ENCODE data around the gene TWF1.
"Not testable (repeated sequence)": the region's sequence is repeated elsewhere in the genome, so short reads cannot be mapped to it uniquely, and the experiment has no call there.

The TWF1 gene

DNA sequence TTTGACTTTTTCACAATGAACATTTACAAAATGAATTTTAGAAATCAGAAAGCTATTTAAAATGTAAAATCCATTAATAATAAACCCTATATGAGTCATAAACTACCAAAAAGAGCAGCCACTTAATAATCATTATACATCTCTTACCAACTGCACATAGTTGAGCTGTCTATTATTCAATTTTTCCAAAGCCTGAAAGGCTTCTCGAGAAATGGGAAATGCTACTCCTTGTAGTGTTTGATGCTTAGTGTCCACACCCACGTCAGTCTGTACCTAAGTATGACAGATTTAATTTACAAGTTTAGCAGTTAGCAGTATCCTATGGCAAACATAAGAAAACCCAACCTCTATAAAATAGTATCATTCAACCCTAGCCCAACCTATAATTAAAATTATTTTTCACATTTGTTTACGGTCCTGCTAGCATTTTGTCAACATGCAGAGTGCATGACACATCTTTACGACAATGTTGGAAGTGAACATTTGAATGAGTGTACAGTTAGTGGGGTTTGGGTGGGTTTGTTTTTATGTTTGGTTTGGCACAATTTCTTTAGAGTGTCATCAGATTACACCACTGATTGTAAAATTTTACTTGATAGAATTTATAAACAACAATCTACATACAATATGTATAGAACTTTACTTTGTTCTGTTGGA, 8.4 kb downstream of the TWF1 start:
- DNase-seq = no peak

GRCh38 chr12:43795716-43796280, 10.3 kb downstream of the TWF1 start:
- no peak for DNase-seq

DNA sequence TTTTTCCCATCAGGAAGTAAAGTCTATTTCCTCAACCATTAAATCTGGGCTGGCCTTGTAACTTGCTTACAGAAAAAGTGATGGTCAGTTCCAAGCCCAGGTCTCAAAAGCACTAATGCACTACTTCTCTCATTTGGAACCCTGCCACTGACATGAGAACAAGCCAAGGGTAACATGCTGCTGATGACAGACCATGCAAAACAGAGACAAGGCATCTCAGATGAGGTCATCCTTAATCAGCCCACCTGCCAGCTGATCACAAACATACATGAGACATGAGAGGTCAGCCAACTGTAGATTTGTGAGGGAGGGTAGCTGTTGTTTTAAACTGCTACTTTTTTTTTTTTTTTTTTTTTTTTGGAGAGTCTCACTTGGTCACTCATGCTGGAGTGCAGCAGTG, 16.2 kb downstream of the TWF1 start:
- no peak for DNase-seq

- no peak for DNase-seq
Measured at GRCh38 chr12:43786899-43787693, 19.0 kb downstream of the TWF1 start.

GRCh38 chr12:43776498-43776897, 29.6 kb downstream of the TWF1 start:
- DNase-seq = peak; percentile 13

- no peak for DNase-seq
Measured at GRCh38 chr12:43766291-43766690, 39.8 kb downstream of the TWF1 start.

- no peak for DNase-seq
Measured at GRCh38 chr12:43764528-43764927, 41.6 kb downstream of the TWF1 start.

- DNase-seq = no peak
Measured at GRCh38 chr12:43763769-43764168, 42.3 kb downstream of the TWF1 start.

GRCh38 chr12:43762596-43762995, 43.5 kb downstream of the TWF1 start:
- DNase-seq = no peak

- DNase-seq = no peak
Measured at GRCh38 chr12:43761500-43761899, 44.6 kb downstream of the TWF1 start.

- no peak for DNase-seq
Measured at GRCh38 chr12:43760396-43760795, 45.7 kb downstream of the TWF1 start.

DNA sequence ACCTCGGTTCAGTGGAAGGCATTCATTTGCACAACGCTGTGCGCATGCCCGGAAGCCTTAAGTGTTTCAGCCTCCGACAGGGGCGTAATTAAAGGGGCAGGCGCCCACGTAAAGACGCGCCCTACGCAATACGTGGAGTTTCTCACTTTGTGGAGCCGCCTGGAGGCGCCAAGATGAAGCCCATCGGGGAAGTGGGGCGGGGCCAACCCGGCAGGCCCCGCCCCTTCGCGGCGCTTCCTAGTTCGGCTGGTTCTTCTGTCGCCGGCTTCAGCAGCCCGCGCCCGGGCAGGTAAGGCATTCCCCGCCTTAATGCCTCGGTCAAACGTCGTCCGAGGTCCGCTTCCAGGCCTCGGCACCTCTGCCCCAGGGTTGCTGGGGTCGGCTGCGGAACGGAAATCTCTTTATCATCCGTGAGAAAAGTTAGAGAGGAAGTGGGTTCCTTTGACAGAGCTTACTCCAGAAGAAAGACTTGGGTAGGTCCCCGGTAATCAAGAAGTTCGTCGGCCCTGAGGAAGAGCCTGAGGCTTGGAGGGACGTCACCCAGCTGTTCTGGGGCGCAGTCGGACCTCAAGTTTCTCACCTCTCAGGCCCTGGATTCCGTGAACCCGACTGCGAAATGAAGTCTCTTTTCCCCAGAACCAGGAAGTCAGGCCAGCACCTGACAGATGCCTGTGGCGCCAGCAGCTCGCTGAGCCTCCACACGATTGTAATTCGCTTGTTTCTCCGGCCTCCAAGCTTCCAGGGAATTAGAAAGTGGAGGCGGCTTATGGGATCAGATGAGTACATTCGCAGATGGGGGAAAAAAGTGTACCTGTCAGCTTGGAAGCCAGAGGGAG, 47.2 kb downstream of the TWF1 start, which contains the start of the genes IRAK4 and PUS7L:
IRAK4 (plus strand) TSS at position 224 of the 836 bp plus-strand sequence. CDS start 9,161 bp downstream, outside the sequence.
PUS7L (minus strand) TSS at position 63 of the 836 bp plus-strand sequence. CDS start 3,545 bp downstream, outside the sequence.
- DNase-seq = peak; percentile 95

DNA sequence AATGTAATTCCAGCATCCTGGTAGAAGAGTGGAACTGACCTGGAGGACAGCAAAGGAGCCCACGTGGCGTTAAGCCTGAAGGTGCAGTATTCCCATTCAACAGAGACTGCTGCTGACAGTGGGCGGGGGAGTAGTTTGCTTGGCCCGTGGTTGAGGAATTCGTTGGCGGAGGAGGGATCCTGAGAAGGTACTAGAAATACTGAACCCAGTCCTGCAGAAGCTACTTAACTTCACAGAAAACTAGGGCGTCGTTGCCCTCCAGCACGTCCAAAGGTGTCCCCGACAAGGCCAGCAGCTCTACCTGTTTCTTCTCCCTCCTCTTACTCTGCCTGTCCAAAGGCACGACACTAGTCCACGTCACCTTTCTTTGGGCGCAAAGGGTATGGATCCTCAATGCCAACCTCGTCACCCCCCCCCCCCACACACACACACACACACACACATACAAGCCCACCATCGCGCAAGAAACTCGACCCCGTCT, 47.8 kb downstream of the TWF1 start:
- no peak for DNase-seq

DNA sequence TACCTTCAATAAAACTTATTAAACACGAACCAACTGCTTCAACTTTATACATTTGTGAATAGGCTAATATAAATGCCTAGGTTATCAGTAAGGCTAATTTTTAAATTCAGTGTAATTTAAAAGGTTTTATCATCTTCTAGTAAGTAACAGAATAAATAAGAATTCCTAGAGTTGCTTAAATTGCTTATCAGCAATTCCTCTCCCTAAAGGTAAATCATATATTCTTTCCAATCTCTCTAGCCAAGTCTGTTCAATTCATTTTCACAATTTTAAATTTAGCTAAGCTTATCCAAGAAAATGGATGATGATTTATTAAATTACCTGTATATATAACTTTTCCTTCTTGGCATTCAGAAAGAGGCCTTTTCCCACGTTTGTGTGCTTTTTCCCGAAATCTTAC, 52.1 kb downstream of the TWF1 start:
- DNase-seq = no peak

- DNase-seq = not testable (repeated sequence)
Measured at GRCh38 chr12:43751360-43751759, 54.8 kb downstream of the TWF1 start.

DNA sequence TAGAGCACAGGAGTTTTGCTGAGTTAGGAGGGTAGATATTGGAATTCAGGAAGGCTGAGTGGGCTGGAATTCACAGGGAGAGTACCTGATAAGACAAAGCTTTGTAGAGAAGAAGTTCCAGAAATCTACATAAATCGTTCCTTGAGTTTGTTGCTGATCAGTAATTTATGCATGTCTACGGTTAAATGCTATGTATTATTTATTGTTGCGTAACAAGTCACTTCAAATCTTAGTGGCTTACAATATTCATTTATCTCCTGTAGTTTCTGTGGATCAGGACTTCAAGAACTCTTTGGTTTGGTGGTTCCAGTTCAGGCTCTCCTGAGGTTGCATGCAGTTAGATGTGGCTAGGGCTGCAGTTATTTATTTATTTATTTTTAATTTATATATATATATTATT, 55.3 kb downstream of the TWF1 start:
- DNase-seq = no peak

DNA sequence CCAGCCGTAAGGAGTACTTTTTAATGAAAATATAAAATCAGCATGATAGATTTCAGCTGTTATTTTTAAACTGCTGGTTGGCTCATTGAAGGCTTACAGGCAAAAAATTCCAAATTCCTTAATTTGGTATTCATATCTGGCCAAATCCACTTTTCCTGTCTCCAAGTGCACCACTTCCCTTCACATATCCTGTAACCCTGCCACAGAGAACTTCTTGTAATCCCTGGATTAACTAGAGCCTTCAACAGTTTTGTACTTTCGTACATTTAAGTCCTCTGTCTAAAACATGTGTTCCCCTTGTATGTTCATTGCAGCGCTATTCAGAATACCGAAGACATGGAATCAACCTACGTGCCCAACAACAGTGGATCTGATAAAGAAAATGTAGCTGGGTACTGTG, 57.1 kb downstream of the TWF1 start:
- DNase-seq = no peak

DNA sequence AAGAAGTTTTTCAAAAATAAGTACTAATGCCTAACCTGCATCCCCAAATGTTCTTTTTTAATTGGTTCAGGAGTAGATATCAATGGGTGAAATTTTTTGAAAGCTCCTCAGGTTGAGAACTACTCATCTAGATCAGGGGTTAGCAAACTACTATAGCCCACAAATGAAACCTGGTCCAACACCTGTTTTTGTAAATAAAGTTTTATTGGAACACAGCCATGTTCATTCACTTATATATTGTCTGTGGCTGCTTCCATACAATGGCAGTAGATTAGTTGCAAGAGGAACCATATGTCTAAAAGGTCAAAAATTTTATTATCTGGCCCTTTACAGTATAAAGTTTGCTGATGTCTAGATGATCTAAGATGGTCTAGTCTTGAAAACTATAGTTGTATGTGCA, 61.3 kb downstream of the TWF1 start:
- no peak for DNase-seq

All from activated naive CD4-positive, alpha-beta T cell treated with anti-CD3 and anti-CD28 coated beads, Interleukin-2, amount 50 U/mL, for 16 hours (primary cell).